Measurements from ENCODE around the gene ARL14EP. TPM values are rescaled to one million over a fixed set of nuclear protein-coding genes. Genes with fewer than 3 reads are reported as not detected.

Gene ARL14EP
- total RNA-seq, 6 donors from 2014 or later: 3.8 to 61.1 (median 21.6) TPM

- ATAC-seq (ENCODE audit: low FRiP score in 2 of 2): no peak
Observed at GRCh38 chr11:30377347-30377746, 54.4 kb downstream of the ARL14EP start.

GRCh38 chr11:30380846-30381245 is 57.9 kb downstream of the ARL14EP start:
- no peak overlapping the region for H3K27ac ChIP-seq
- no peaks in the 10 kb centered on the region for H3K27me3 ChIP-seq
- H3K4me1 ChIP-seq: no peaks in the 10 kb centered on the region
- H3K36me3 ChIP-seq: no peaks in the 10 kb centered on the region
- TF ChIP-seq EP300 (IDR thresholded peaks at IDR 0.05): no peak
- TF ChIP-seq POLR2AphosphoS5 (IDR thresholded peaks at IDR 0.05): no peak
- no peak for TF ChIP-seq CTCF (IDR thresholded peaks at IDR 0.05)
- TF ChIP-seq POLR2A (IDR thresholded peaks at IDR 0.05): no peak
- no peak for DNase-seq
- no peak for ATAC-seq (ENCODE audit: low FRiP score in 2 of 2)
- H3K9me3 ChIP-seq: no peaks in the 10 kb centered on the region
- H3K4me3 ChIP-seq: no peak overlapping the region

More at GRCh38 chr11:30377347-30377746, 54.4 kb downstream of the ARL14EP start:
- Histone ChIP-seq H3K4me3 (no peak overlapping the region), H3K9me3 (no peaks in the 10 kb centered on the region), H3K4me1 (no peaks in the 10 kb centered on the region), H3K36me3 (no peaks in the 10 kb centered on the region), H3K27me3 (no peaks in the 10 kb centered on the region), H3K27ac (no peak overlapping the region)
- TF ChIP-seq CTCF (IDR thresholded peaks at IDR 0.05): no peak
- no peak for TF ChIP-seq POLR2AphosphoS5 (IDR thresholded peaks at IDR 0.05)
- no peak for TF ChIP-seq POLR2A (IDR thresholded peaks at IDR 0.05)
- no peak for TF ChIP-seq EP300 (IDR thresholded peaks at IDR 0.05)
- no peak for DNase-seq
- WGBS, 2 donors: 78 to 91% methylated on average over 2 of the region's 2 CpGs

GRCh38 chr11:30381879-30382278 is 59.0 kb downstream of the ARL14EP start:
- no peaks in the 10 kb centered on the region for H3K9me3 ChIP-seq
- H3K4me3 ChIP-seq: no peak overlapping the region
- WGBS, 2 donors: 81 to 87% methylated on average over 2 of the region's 2 CpGs
- no peaks in the 10 kb centered on the region for H3K27me3 ChIP-seq
- no peak for ATAC-seq (ENCODE audit: low FRiP score in 2 of 2)
- H3K36me3 ChIP-seq: no peaks in the 10 kb centered on the region
- H3K4me1 ChIP-seq: no peaks in the 10 kb centered on the region
- TF ChIP-seq POLR2AphosphoS5 (IDR thresholded peaks at IDR 0.05): no peak
- TF ChIP-seq EP300 (IDR thresholded peaks at IDR 0.05): no peak
- no peak for TF ChIP-seq CTCF (IDR thresholded peaks at IDR 0.05)
- TF ChIP-seq POLR2A (IDR thresholded peaks at IDR 0.05): no peak
- DNase-seq: no peak
- no peak overlapping the region for H3K27ac ChIP-seq

Other genes with a start within 250 kb of the ARL14EP start
- gene FSHB, start 92.1 kb upstream of the ARL14EP start, total RNA-seq: not detected